Panc1 (cell line): ENCODE data around the gene MUC5AC.

Experiments used
- POLR2AphosphoS5 ChIP-seq: IDR thresholded peaks from 2 replicates; pipeline ENCODE4 v1.6.1; 2012; ENCODE audit warnings: mild to moderate bottlenecking, low read depth, low read length, moderate library complexity
- TF ChIP-seq, protein P1 (sequence below): fragments of 450-650 bp; IDR thresholded peaks from 2 replicates; pipeline ENCODE4 v1.5.1; 2017; ENCODE audit warnings: mild to moderate bottlenecking
- TF ChIP-seq, protein P2 (sequence below), 2 experiments: IDR thresholded peaks; 2 replicates each; pipeline ENCODE4 v1.6.1; 2011 to 2012; ENCODE audit warnings: low read depth in 2 of 2, control low read depth in 1 of 2, low read length in 1 of 2, mild to moderate bottlenecking in 1 of 2, moderate library complexity in 1 of 2; ENCODE audit not compliant: insufficient read depth in 1 of 2

DNA sequence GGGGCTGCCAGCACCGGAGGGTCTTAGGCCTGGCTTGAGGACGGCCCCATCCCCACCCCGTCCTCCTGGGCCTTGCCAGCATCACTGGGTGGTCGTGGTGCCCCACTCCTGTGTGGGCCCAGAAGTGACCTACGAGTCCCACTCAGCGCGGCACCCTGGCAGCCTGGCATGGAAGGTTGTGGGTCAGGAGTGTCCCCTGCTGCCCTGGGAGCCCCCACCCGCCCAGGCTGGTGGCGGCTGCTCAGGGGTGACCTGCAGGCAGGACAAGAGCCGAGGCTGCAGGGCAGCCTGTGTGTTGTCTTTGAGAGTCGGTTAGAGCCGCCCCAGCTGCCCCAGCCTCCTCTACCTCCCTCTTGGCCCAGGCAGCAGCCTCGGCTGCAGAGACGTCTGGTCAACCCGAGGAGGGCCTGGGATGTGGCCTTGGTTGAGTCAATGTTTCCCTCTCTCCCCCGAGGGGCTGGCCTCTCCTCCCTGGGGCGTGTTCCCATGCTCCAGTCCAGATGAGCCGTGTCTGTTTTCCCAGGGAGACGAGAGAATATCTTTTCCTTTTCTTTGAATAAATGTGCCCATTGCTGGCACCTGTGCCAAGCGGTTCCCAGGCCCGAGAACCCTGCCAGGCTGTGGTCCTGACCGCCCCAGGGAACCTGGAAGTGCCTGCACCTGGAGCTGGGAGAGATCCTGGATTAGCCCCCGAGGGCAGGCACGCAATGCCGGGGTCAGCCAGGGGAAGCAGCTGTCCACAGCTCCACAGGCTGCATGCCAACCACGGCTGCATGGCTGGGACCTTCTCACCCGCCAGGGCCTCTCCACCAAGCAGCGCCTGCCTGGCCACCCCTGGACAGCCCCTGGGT lies 35.7 kb upstream of the MUC5AC start:
- TF ChIP-seq, protein P1, sequence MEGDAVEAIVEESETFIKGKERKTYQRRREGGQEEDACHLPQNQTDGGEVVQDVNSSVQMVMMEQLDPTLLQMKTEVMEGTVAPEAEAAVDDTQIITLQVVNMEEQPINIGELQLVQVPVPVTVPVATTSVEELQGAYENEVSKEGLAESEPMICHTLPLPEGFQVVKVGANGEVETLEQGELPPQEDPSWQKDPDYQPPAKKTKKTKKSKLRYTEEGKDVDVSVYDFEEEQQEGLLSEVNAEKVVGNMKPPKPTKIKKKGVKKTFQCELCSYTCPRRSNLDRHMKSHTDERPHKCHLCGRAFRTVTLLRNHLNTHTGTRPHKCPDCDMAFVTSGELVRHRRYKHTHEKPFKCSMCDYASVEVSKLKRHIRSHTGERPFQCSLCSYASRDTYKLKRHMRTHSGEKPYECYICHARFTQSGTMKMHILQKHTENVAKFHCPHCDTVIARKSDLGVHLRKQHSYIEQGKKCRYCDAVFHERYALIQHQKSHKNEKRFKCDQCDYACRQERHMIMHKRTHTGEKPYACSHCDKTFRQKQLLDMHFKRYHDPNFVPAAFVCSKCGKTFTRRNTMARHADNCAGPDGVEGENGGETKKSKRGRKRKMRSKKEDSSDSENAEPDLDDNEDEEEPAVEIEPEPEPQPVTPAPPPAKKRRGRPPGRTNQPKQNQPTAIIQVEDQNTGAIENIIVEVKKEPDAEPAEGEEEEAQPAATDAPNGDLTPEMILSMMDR, result no peak
- no peak for TF ChIP-seq POLR2AphosphoS5
- TF ChIP-seq, protein P2, sequence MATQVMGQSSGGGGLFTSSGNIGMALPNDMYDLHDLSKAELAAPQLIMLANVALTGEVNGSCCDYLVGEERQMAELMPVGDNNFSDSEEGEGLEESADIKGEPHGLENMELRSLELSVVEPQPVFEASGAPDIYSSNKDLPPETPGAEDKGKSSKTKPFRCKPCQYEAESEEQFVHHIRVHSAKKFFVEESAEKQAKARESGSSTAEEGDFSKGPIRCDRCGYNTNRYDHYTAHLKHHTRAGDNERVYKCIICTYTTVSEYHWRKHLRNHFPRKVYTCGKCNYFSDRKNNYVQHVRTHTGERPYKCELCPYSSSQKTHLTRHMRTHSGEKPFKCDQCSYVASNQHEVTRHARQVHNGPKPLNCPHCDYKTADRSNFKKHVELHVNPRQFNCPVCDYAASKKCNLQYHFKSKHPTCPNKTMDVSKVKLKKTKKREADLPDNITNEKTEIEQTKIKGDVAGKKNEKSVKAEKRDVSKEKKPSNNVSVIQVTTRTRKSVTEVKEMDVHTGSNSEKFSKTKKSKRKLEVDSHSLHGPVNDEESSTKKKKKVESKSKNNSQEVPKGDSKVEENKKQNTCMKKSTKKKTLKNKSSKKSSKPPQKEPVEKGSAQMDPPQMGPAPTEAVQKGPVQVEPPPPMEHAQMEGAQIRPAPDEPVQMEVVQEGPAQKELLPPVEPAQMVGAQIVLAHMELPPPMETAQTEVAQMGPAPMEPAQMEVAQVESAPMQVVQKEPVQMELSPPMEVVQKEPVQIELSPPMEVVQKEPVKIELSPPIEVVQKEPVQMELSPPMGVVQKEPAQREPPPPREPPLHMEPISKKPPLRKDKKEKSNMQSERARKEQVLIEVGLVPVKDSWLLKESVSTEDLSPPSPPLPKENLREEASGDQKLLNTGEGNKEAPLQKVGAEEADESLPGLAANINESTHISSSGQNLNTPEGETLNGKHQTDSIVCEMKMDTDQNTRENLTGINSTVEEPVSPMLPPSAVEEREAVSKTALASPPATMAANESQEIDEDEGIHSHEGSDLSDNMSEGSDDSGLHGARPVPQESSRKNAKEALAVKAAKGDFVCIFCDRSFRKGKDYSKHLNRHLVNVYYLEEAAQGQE (IDR thresholded peaks at IDR 0.05; ENCODE audit: insufficient read depth in 1 of 2, low read depth in 2 of 2, low read length in 1 of 2), result no peak
